Measurements from ENCODE around the gene CHST8. TPM values are rescaled to one million over a fixed set of nuclear protein-coding genes. Genes with fewer than 3 reads are reported as not detected.

The CHST8 gene
- total RNA-seq, 2 experiments from 2014 or later: not detected

GRCh38 chr19:33748231-33748630, 126.5 kb downstream of the CHST8 start:
- intact Hi-C loops (cut with DNase I, micrococcal nuclease): no loop called here
- CTCF ChIA-PET: no interaction called here

GRCh38 chr19:33749016-33749415, 127.3 kb downstream of the CHST8 start:
- POLR2A ChIA-PET: no interaction called here
- TF ChIP-seq CTCF (IDR thresholded peaks at IDR 0.05): no peak

More at GRCh38 chr19:33748231-33748630, 126.5 kb downstream of the CHST8 start:
- H3K27me3 ChIP-seq (ENCODE audit: control insufficient read depth in 1 of 2, insufficient read depth in 2 of 2, low read length in 2 of 2): peaks cover 4 to 5% of the 10 kb centered on the region in 2 experiments
- TF ChIP-seq CTCF (IDR thresholded peaks at IDR 0.05): no peak
- H3K36me3 Mint-ChIP-seq (ENCODE audit: low read depth): no peaks in the 10 kb centered on the region
- no peaks in the 10 kb centered on the region for H3K4me1 ChIP-seq (ENCODE audit: insufficient read depth, low read length)
- H3K9me3 Mint-ChIP-seq: no peaks in the 10 kb centered on the region
- POLR2A ChIA-PET: no interaction called here
- no peaks in the 10 kb centered on the region for H3K36me3 ChIP-seq (ENCODE audit: insufficient read depth, low read length)
- H3K27ac Mint-ChIP-seq: no peak overlapping the region
- ATAC-seq (ENCODE audit: poor library complexity): no peak
- H3K4me3 ChIP-seq (ENCODE audit: low read length): no peak overlapping the region
- no peaks in the 10 kb centered on the region for H3K9me3 ChIP-seq (ENCODE audit: control insufficient read depth in 1 of 2, insufficient read depth in 1 of 2, low read length in 2 of 2)
- no peak overlapping the region for H3K27ac ChIP-seq (ENCODE audit: low read depth in 1 of 2, low read length in 2 of 2)
- H3K27me3 Mint-ChIP-seq: peaks cover 23% of the 10 kb centered on the region
- H3K4me3 Mint-ChIP-seq: no peak overlapping the region
- H3K4me1 Mint-ChIP-seq (ENCODE audit: low read depth): no peaks in the 10 kb centered on the region
- DNase-seq: no peak

GRCh38 chr19:33749619-33750175, 127.9 kb downstream of the CHST8 start:
- Histone ChIP-seq H3K4me3 (ENCODE audit: low read length) (no peak overlapping the region), H3K9me3 (ENCODE audit: control insufficient read depth in 1 of 2, insufficient read depth in 1 of 2, low read length in 2 of 2) (no peaks in the 10 kb centered on the region), H3K4me1 (ENCODE audit: insufficient read depth, low read length) (no peaks in the 10 kb centered on the region), H3K36me3 (ENCODE audit: insufficient read depth, low read length) (no peaks in the 10 kb centered on the region), H3K27ac (ENCODE audit: low read depth in 1 of 2, low read length in 2 of 2) (no peak overlapping the region), H3K27me3 (ENCODE audit: control insufficient read depth in 1 of 2, insufficient read depth in 2 of 2, low read length in 2 of 2) (peaks cover 4 to 5% of the 10 kb centered on the region in 2 experiments)
- peaks cover 23% of the 10 kb centered on the region for H3K27me3 Mint-ChIP-seq
- H3K4me1 Mint-ChIP-seq (ENCODE audit: low read depth): no peaks in the 10 kb centered on the region
- no peak overlapping the region for H3K27ac Mint-ChIP-seq
- ChIA-PET POLR2A (no interaction called here), CTCF (no interaction called here)
- no peaks in the 10 kb centered on the region for H3K9me3 Mint-ChIP-seq
- no peak overlapping the region for H3K4me3 Mint-ChIP-seq
- no peaks in the 10 kb centered on the region for H3K36me3 Mint-ChIP-seq (ENCODE audit: low read depth)
- TF ChIP-seq CTCF (IDR thresholded peaks at IDR 0.05): no peak
- ATAC-seq (ENCODE audit: poor library complexity): no peak
- no peak for DNase-seq
- intact Hi-C loops (cut with DNase I, micrococcal nuclease): no loop called here

More at GRCh38 chr19:33749016-33749415, 127.3 kb downstream of the CHST8 start:
- Mint-ChIP-seq H3K4me3 (no peak overlapping the region), H3K4me1 (ENCODE audit: low read depth) (no peaks in the 10 kb centered on the region), H3K27ac (no peak overlapping the region), H3K9me3 (no peaks in the 10 kb centered on the region), H3K36me3 (ENCODE audit: low read depth) (no peaks in the 10 kb centered on the region), H3K27me3 (peaks cover 23% of the 10 kb centered on the region)
- ATAC-seq (ENCODE audit: poor library complexity): no peak
- no peaks in the 10 kb centered on the region for H3K36me3 ChIP-seq (ENCODE audit: insufficient read depth, low read length)
- no peak for DNase-seq
- no peak overlapping the region for H3K27ac ChIP-seq (ENCODE audit: low read depth in 1 of 2, low read length in 2 of 2)
- H3K4me1 ChIP-seq (ENCODE audit: insufficient read depth, low read length): no peaks in the 10 kb centered on the region
- no peak overlapping the region for H3K4me3 ChIP-seq (ENCODE audit: low read length)
- peaks cover 4 to 5% of the 10 kb centered on the region in 2 experiments for H3K27me3 ChIP-seq (ENCODE audit: control insufficient read depth in 1 of 2, insufficient read depth in 2 of 2, low read length in 2 of 2)
- intact Hi-C loops (cut with DNase I, micrococcal nuclease): no loop called here
- no peaks in the 10 kb centered on the region for H3K9me3 ChIP-seq (ENCODE audit: control insufficient read depth in 1 of 2, insufficient read depth in 1 of 2, low read length in 2 of 2)
- CTCF ChIA-PET: no interaction called here

Data from CD4-positive, alpha-beta T cell (primary cell).